NK-92 treated with Interleukin-12 subunit alpha and Interleukin-12 subunit beta, amount 100 ng/mL, for 24 hours (cell line): Measurements from ENCODE around the gene PDXK.

Source experiments
- DNase-seq: peaks from one replicate; lab custom pipeline; 2025; lab: John Stamatoyannopoulos, UW

Gene PDXK

DNA sequence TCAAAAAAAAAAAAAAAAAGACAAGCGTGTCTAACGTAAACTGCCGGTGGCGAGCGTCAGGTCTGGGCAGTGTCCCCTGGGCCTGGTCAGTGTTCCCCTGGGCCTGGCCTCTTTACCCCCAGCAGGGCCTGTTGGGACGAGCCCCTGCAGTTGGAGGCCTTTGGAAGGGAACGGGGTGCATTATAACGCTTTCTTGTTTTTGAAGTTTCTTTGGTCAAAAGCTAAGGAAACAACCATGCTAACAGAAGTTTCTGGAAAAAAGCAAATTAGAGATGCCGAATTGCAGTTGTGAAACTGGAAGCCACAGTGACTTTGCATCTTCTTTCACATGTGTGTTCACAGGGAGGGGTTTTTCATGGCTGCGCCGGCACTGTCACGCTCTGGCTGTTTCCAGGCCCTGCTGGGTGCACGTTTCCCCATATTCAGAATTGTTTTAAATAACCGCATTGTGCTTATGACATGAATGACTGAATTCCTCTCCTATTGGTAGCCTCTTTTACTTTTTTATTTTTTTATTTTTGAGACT lies 86.4 kb downstream of the PDXK start:
- DNase-seq, result no peak

DNA sequence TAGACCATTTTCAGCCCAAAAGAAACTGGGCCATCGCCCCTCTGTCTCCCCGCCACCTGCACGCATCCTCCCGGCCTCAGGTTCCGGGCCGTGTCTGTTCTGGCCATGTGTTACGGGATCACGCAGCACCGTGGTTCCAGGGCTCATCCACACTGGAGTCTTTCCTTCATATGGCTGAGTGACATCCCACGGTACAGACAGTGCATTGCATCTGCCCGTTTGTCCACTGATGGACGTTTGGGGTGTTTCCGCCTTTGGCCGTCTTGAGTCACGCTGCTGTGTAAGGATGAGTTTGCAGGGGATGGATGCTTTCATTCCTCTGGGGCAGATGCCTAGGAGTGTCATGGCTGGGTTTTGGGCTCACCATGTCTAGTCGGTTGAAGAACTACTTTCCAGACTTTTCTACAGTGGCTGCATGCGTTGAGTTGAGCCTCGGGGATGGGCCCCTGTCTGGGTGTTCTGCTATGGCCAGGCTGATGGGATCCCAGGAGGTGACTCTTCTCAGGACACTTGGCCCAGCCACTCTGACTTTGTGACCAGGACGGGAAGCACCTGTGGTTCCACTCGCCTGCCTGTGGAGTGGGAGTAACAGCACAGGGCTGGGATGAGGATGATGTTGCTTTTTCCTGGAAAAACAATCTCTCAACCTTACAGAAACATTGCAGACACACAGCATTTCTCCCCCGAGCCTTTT lies 87.2 kb downstream of the PDXK start:
- DNase-seq, result no peak

- DNase-seq, result no peak
These were observed 89.4 kb downstream of the PDXK start for GRCh38 chr21:43808367-43808766.

- no peak for DNase-seq
These were observed 89.9 kb downstream of the PDXK start for GRCh38 chr21:43808832-43809251.

DNA sequence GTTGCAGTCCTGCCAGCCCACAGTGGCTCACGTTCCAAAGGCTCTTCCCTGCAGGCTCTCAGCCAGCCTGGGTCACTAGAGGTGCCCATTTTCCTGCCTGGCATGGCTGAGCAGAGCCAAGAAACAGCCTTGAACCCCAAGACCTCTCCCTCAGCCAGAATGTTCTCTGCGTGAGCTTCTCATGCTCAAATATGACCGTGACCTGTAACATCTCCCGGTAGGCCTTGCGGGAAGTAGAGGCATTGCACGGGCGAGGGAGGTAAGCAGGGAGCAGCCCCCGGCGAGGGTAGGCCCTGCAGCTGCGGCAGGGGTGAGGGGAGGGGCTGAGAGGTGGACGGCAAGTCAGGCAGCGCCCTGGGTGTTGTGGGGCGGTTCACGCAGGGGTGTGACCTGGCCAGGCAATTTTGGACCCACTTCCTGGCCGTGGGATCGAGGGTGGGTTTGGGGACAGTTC lies 90.4 kb downstream of the PDXK start:
- no peak for DNase-seq

- no peak for DNase-seq
These were observed 91.0 kb downstream of the PDXK start for GRCh38 chr21:43809853-43810504.

DNA sequence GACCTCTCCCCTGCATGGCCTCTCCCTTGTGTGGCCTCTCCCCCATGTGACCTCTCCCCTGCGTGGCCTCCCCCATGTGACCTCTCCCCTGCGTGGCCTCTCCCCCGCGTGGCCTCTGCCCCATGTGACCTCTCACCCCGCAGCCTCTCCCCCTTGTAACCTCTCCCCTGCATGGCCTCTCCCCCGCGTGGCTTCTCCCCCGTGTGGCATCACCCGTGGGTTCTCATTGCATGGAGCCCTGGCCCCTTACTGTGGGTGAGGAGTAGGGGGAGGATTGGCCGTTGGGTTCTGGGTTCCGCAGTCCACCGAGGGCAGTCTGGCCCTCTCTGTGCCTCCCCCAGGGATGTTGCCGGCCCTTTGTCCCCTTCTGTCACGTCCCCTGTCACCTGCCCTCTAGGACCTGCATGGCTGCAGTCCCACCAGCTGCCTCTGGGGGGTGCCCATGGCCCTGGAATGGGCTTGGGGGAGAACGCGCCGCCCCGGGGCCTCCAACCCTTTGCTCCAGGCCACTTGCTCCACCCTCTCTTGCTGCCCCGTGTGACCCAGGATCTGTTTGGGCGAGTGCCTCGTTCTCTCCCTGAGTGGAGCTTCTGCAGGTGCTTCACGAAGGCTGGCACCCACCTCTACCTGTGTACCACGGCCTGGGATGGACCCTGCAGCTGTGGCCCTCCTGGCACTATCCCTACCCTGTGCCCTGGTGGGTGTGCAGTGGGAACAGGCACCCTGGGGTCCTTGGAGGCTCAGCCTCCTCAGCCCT lies 91.8 kb downstream of the PDXK start:
- DNase-seq, result peak; percentile 61

DNA sequence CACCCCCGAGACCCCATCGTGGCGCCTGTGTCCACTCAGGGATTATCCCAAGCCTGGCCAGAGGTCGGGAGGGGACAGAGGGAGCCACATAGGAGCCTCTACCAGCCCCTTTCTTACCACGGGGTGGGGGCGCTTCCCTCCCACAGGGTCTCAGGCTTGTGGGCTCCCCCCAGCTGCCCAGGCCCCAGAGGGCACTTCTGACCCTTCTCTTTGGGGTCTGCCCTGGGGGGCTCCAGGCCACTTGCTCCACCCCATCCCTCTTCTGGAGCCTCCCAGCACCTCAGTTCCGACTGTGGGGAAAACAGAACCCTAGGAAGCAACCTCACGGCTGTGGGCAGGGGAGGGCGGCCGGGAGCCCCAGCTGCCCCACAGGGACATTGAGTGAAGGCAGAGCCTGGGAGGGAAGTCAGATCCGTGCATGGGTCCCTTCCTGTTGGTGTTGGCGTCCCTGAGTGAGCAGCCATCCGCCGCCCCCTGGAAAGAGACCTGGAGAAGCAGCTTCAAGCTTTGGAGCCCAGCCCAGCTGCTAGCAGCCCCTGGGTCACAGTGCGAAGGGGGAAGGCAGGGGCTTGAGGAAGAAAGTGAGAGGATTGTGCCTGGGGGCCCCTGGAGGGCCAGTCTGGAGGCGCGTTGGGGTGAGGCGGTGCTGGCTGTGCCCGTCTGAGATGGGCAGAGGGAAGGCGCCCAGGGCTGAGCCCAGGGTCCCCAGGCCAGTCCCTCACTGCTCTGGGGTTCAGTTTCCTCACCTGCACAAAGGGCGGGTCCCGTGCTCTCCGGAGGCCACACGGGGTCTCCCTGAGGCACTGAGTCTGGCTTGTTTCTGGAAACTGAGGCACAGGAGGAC lies 92.6 kb downstream of the PDXK start:
- no peak for DNase-seq
